GM18526 (cell line): ENCODE results near the gene SLC9C1.

ENCODE experiments used
- POLR2A ChIP-seq: IDR thresholded peaks from 3 replicates; pipeline ENCODE4 v1.6.1; 2011; ENCODE audit not compliant: insufficient read length; ENCODE audit errors: extremely low read depth

The SLC9C1 gene

GRCh38 chr3:112273536-112273935 lies 20.5 kb downstream of the SLC9C1 start:
- TF ChIP-seq POLR2A = no peak

DNA sequence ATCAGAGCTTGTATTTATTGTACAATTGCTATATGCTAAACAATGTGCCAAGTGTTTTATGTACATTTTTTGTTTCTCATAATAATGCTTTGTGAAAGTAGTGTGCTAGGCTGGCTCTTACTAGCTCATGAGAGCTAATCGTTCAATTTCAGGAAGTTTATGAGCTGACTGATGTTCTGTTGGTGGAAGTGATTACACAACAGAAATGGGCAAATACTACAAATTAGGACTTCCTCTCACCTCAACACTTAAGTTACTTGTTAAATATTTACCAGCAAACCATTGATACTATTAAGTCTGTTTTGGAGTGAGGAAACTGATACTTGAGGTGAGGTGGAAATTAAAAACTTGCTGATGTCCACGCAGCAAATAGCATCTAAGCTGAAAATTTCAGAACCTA lies 32.3 kb downstream of the SLC9C1 start:
- TF ChIP-seq POLR2A = no peak

GRCh38 chr3:112260563-112260962 lies 33.5 kb downstream of the SLC9C1 start:
- TF ChIP-seq POLR2A = no peak

DNA sequence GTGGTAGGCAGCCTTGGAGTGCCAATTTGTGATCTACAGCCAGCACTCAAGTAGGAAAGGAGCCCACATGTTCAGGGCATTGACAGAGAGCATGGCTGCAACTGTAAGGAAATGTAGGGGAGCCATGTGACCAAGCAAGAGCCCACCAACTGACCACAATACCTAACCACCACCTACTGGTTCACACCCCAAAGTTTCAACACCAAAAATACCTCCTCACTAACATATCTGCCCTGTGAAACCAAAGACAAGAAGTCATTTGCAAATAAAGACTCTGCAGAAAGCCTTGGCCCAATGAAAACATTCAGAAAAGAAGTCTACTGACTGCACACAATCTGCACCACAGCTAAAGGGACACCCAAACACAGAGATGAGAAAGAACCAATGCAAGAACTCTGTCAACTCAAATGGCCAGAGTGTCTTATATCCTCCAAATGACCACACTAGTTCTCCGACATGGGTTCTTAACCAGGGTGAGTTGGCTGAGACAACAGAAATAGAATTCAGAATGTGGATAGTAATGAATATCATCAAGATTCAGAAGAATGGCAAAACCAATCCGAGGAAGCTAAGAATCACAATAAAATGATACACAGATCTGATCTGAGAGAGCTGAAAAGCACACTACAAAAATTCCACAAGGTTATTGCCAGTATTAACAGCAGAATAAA lies 40.6 kb downstream of the SLC9C1 start:
- TF ChIP-seq POLR2A = no peak

- TF ChIP-seq POLR2A = no peak
Observed at GRCh38 chr3:112247900-112248299, 46.1 kb downstream of the SLC9C1 start.

GRCh38 chr3:112247350-112247749 lies 46.7 kb downstream of the SLC9C1 start:
- no peak for TF ChIP-seq POLR2A

GRCh38 chr3:112233083-112233482 lies 60.9 kb downstream of the SLC9C1 start:
- TF ChIP-seq POLR2A = no peak

DNA sequence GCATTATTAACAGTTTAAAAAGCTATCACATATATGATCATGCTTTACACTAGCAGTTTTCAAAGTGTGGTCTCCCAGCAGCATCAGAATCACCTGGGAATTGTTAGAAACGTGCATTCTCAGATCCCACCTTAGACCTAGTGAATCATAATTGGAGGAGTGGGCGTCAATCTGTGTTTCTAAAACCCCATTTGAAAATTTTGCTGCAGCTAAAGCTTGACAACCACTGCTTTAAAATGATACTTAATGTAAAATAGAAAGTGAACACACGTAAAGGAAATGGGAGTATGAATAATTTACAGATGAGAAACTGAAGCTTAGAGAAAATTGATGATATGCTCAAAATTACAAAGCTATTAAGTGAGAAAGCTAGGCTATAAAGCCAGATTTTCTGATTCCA lies 62.3 kb downstream of the SLC9C1 start:
- no peak for TF ChIP-seq POLR2A

- TF ChIP-seq POLR2A = no peak
Observed at GRCh38 chr3:112230033-112230432, 64.0 kb downstream of the SLC9C1 start.

- no peak for TF ChIP-seq POLR2A
Observed at GRCh38 chr3:112228786-112229185, 65.2 kb downstream of the SLC9C1 start.

- no peak for TF ChIP-seq POLR2A
Observed at GRCh38 chr3:112200317-112200666, 93.7 kb downstream of the SLC9C1 start.

GRCh38 chr3:112199622-112200316 lies 94.2 kb downstream of the SLC9C1 start:
- no peak for TF ChIP-seq POLR2A

DNA sequence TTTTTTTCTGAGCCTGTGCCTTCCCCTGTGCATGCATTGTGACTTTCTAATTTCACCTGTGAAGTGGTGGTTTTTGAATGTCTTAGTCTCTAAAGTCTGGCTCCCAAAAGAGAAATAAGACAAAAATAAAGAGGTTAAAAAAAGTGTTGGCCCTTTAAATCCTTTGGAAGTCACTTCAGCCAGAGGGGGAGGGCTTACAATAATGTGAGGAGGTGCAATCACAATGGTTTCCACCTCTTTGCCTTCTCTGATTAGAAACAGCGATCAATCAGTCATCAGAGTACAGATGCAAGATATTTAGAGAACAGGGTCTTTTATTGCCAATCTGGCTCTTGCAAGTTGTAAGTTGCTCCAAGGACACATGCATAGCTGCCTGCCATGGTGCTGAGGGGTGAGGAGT lies 96.9 kb downstream of the SLC9C1 start:
- no peak for TF ChIP-seq POLR2A

- no peak for TF ChIP-seq POLR2A
Observed at GRCh38 chr3:112187300-112187699, 106.7 kb downstream of the SLC9C1 start.

- no peak for TF ChIP-seq POLR2A
Observed at GRCh38 chr3:112175646-112176045, 118.4 kb downstream of the SLC9C1 start.

DNA sequence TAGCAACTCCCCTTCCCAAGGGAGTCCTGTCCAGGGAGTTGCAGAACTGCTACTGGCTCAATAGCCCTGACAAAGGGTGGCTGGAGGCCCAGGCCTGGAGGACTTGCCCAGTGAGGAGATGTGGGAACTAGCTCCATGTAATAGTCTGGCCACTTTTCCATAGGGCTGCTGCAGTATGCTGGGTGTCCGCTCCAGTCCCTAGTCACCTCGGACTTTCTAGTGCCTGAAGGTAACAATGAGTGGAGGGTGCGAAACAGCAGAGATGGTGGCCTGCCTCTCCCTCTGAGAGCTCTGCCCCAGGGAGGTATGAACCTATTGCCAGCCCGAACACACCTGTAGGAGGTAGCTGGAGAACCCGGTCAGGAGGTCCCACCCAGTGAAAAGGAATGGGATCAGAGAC lies 119.0 kb downstream of the SLC9C1 start:
- TF ChIP-seq POLR2A = no peak

DNA sequence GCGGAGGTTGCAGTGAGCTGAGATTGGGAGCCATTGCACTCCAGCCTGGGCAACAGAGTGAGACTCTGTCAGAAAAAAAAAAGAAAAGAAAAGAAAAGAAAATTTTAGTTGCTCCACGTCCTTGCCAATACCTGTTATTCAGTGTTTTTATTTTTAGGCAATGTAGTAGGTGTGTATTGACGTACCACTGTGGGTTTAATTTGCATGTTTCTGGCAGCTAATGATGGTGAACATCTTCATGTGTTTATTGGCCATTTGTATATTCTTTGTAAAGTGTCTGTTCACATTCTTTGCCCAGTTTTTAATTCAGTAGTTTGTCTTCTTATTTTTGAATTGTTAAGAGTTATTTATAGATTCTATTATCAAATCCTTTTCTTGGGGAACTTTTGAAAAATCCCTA lies 122.9 kb downstream of the SLC9C1 start:
- no peak for TF ChIP-seq POLR2A

DNA sequence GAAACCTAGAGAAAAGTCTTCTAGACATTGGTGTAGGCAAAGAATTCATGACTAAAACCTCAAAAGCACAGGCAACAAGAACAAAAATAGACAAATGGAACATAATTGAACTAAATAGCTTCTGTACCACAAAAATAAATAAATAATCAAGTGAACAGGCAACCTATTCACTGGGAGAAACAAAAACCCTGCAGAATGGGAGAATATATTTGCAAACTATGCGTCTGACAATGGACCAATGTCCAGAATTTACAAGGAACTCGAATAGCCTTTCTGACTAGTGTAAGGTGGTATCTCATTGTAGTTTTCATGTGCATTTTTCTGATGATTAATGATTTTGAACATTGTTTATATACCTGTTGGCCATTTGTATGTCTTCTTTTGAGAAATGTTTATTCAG lies 124.0 kb downstream of the SLC9C1 start:
- no peak for TF ChIP-seq POLR2A

GRCh38 chr3:112167758-112168157 lies 126.3 kb downstream of the SLC9C1 start:
- TF ChIP-seq POLR2A = no peak
